Measurements from ENCODE around the gene MMP2.

- TF ChIP-seq CTCF (IDR thresholded peaks at IDR 0.05) (no peak), POLR2A (IDR thresholded peaks at IDR 0.05) (no peak), POLR2AphosphoS5 (IDR thresholded peaks at IDR 0.05) (peak in 1 of 3 donors; percentile 5)
Observed at GRCh38 chr16:55437625-55438024, 41.4 kb upstream of the MMP2 start.
